ENCODE measurements around the gene KIF3A. TPM values are rescaled to one million over a fixed set of nuclear protein-coding genes. Genes with fewer than 3 reads are reported as not detected.

Gene KIF3A
- total and polyA plus RNA-seq, 4 donors: 0.58 to 1.2 (median 0.86) TPM

GRCh38 chr5:132779961-132780360 lies 42.6 kb upstream of the KIF3A start:
- no peak overlapping the region for H3K27ac ChIP-seq (ENCODE audit: low read depth in 1 of 2, low read length in 2 of 2)
- TF ChIP-seq ATF3 (IDR thresholded peaks at IDR 0.05) (no peak), EGR1 (IDR thresholded peaks at IDR 0.05; ENCODE audit: low read depth in 2 of 2) (no peak), RXRA (IDR thresholded peaks at IDR 0.05) (no peak), TAF1 (conservative IDR thresholded peaks at IDR 0.05) (no peak), GABPA (IDR thresholded peaks at IDR 0.05 in 1 of 2, conservative IDR thresholded peaks at IDR 0.05 in 1 of 2) (no peak), RAD21 (IDR thresholded peaks at IDR 0.05) (no peak), SP1 (IDR thresholded peaks at IDR 0.05) (no peak), HNF4G (IDR thresholded peaks at IDR 0.05) (no peak), FOXA2 (IDR thresholded peaks at IDR 0.05) (no peak), NR2F2 (IDR thresholded peaks at IDR 0.05) (no peak), MAX (IDR thresholded peaks at IDR 0.05) (no peak), JUND (IDR thresholded peaks at IDR 0.05) (no peak), REST (IDR thresholded peaks at IDR 0.05) (no peak), ZBTB33 (IDR thresholded peaks at IDR 0.05) (no peak), YY1 (IDR thresholded peaks at IDR 0.05) (no peak)
- no peak for DNase-seq (ENCODE audit: low spot score)
- H3K4me1 ChIP-seq (ENCODE audit: control insufficient read depth in 4 of 4, insufficient read depth in 4 of 4, low read length in 3 of 4): peaks cover 3 to 23% (median 7%) of the 10 kb centered on the region in 4 donors
- no peak overlapping the region for H3K4me3 ChIP-seq (ENCODE audit: low read depth in 1 of 3, low read length in 3 of 3)
- H3K9ac ChIP-seq (ENCODE audit: low read depth in 1 of 2, low read length in 2 of 2): no peak overlapping the region
- no peaks in the 10 kb centered on the region for H3K9me3 ChIP-seq (ENCODE audit: control insufficient read depth in 4 of 4, low read length in 3 of 4)
- H3K36me3 ChIP-seq (ENCODE audit: control insufficient read depth in 4 of 4, insufficient read depth in 3 of 4, low read depth in 1 of 4, low read length in 3 of 4): no peaks in the 10 kb centered on the region
- 96% methylated on average over 3 of the region's 3 CpGs for WGBS
- H3K27me3 ChIP-seq (ENCODE audit: control insufficient read depth in 4 of 4, insufficient read depth in 4 of 4, low read length in 3 of 4): no peaks in the 10 kb centered on the region

- TF ChIP-seq JUND (IDR thresholded peaks at IDR 0.05) (no peak), NR2F2 (IDR thresholded peaks at IDR 0.05) (no peak), ATF3 (IDR thresholded peaks at IDR 0.05) (no peak), FOXA1 (IDR thresholded peaks at IDR 0.05) (no peak), HNF4A (conservative IDR thresholded peaks at IDR 0.05) (no peak), FOXA2 (IDR thresholded peaks at IDR 0.05) (no peak), MAX (IDR thresholded peaks at IDR 0.05) (no peak), YY1 (IDR thresholded peaks at IDR 0.05) (no peak), REST (IDR thresholded peaks at IDR 0.05) (no peak), HNF4G (IDR thresholded peaks at IDR 0.05) (no peak), ZBTB33 (IDR thresholded peaks at IDR 0.05) (no peak), EGR1 (IDR thresholded peaks at IDR 0.05; ENCODE audit: low read depth in 2 of 2) (no peak), RXRA (IDR thresholded peaks at IDR 0.05) (no peak), RAD21 (IDR thresholded peaks at IDR 0.05) (no peak), GABPA (IDR thresholded peaks at IDR 0.05 in 1 of 2, conservative IDR thresholded peaks at IDR 0.05 in 1 of 2) (no peak), SP1 (IDR thresholded peaks at IDR 0.05) (no peak)
- H3K36me3 ChIP-seq (ENCODE audit: control insufficient read depth in 4 of 4, insufficient read depth in 3 of 4, low read depth in 1 of 4, low read length in 3 of 4): no peaks in the 10 kb centered on the region
- no peak overlapping the region for H3K4me3 ChIP-seq (ENCODE audit: low read depth in 1 of 3, low read length in 3 of 3)
- no peak overlapping the region for H3K9ac ChIP-seq (ENCODE audit: low read depth in 1 of 2, low read length in 2 of 2)
- H3K27ac ChIP-seq (ENCODE audit: low read depth in 1 of 2, low read length in 2 of 2): no peak overlapping the region
- no peak for DNase-seq (ENCODE audit: low spot score)
- no peaks in the 10 kb centered on the region for H3K27me3 ChIP-seq (ENCODE audit: control insufficient read depth in 4 of 4, insufficient read depth in 4 of 4, low read length in 3 of 4)
- H3K9me3 ChIP-seq (ENCODE audit: control insufficient read depth in 4 of 4, low read length in 3 of 4): no peaks in the 10 kb centered on the region
- 95% methylated on average over 5 of the region's 5 CpGs for WGBS
- peaks cover 3 to 24% (median 7%) of the 10 kb centered on the region in 4 donors for H3K4me1 ChIP-seq (ENCODE audit: control insufficient read depth in 4 of 4, insufficient read depth in 4 of 4, low read length in 3 of 4)
These were observed 41.5 kb upstream of the KIF3A start for GRCh38 chr5:132778856-132779255.

All from liver (tissue), 9 donors.